Activated gamma-delta T cell treated with Interleukin-2 at 50 U/mL for 16 hours (primary cell): ENCODE results near the gene IFNA17.
"Not testable (repeated sequence)": the region's sequence is repeated elsewhere in the genome, so short reads cannot be mapped to it uniquely, and the experiment has no call there.

ENCODE experiments used
- DNase-seq: peaks from one replicate; pipeline ENCODE4 v3.0.0-alpha.2; 2020

Gene IFNA17

DNA sequence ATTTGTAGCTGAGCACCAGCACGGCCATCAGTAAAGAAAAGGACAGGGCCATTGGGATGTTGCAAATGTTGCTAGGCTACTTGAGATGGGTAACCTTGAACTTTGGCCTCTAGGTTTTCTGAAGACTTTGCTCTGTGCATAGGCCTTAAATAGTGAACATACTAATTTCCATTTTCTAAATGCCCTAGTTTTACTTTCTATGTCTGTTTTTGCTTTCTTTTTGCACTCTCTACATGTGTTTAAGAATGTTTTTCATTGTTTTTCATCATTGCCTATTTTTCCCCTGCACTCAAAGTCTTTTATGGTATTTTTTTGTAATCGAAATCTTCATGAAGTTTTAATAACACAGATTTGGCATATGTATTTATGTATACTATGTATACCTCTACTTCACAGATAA lies at the start of gene IFNA17:
TSS of gene IFNA17 (minus strand) at position 101 of the 400 bp plus-strand sequence. CDS start at position 52, 49 bp downstream.
- DNase-seq = no peak

- DNase-seq = no peak
These were observed 40.3 kb upstream of the IFNA17 start for GRCh38 chr9:21268347-21268657.

DNA sequence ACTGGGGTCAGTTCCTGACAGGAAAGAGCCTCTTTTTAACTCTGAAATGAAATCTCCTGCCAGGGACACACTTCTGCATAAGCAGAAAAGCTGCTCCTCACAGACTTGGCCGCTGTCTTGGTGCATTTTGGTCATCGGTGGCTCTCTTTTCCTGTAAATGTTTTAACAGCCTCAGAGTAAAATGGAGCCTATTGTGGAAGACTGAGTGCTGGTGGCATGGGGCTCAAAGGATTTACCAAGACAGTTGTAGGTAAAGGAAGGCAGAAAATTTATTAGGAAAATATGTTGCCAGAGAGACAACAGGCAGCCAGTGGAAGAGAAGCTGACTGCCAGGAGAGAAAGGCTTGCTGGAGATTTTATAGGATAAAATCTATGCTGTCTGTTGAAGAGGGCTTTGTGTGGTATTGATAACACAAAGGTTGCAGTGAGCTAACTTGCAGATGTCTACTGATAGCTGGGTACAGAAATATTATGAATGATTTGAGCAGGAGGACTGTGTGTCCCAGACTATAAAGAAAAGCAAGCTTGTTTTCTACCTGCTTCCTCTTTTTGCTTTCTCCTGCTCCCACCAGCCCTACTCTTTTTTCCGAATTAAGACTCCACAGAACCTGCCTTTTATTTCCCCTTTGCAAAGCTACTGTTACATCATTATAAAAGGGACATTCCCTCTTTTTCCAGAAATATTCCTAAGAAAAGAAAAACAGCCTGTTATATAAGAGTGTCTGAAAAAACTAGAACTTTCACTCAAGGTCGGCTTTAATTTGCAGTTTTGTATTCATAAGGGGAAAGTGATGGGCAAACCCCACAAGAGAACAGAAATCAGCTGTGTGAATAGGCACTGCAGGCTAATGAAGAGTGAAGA lies 39.7 kb upstream of the IFNA17 start:
- no peak for DNase-seq

DNA sequence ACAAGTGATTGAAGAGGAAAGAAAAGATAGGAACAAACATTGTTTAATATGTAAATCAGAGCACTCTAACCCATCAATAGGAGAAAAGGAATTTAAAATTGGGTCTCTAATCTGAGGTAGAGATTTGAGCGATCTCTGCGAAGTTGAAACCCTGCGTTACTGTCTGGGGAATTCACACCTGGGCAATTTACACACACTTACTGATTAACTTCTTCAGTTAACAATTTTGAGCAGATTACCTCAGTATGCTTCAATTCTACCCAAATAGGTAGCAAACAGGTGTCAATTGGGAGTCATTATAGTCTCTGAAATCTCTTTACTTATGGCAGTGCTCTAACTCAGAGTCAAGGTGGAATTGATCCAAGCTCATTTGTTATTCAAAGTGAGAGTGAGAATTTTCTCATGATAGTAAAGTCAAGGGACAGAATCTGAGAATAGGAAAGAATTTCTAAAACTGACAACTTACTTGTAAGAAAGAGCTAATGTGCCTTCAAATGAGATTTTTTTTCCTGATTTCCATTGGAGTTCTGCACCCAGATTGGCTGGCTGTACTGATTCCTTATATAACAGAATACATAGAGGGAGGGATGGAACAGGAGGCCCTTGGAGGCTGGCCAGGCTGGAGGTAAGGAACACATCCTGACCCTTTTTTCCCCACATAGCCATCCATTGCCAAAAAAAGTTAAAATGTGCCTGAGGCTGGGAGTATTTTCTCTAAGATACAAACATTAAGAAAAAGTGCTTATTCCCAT lies 38.9 kb upstream of the IFNA17 start:
- no peak for DNase-seq

DNA sequence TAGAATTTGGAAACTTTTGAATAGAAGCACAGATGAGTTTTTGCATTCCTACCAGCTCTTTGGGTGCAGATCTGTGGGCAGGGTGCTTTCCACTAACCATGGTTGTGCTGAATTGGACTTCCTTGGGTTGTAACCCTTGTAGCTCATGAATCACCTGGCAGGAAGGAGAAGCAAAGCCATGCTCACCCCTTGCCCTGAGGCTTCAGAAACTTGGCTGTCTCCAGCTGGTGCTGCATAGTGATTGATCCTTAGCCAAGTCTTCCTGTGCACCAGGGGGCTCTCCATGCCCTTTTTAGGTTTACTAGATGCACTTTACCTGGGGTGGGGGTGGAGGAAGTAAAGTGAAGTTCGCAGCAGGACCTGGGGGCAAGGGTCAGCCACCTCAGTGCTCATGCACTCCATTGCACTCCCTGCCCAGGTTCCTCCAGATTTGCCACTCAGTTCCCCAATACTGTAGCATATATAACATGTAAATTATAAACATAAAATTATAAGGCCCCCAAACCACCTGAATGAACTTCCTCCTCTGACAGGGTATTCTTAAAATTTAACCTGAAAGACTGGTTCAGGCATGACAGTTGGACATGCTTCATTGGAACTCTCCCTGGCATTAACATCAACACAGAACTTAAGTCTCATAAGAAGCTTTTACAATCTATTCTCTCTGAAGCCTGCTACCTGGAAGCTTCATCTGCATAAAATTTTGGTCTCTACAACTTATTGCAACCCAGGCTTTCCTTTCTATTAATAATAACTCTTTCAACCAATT lies 37.6 kb upstream of the IFNA17 start:
- no peak for DNase-seq

DNA sequence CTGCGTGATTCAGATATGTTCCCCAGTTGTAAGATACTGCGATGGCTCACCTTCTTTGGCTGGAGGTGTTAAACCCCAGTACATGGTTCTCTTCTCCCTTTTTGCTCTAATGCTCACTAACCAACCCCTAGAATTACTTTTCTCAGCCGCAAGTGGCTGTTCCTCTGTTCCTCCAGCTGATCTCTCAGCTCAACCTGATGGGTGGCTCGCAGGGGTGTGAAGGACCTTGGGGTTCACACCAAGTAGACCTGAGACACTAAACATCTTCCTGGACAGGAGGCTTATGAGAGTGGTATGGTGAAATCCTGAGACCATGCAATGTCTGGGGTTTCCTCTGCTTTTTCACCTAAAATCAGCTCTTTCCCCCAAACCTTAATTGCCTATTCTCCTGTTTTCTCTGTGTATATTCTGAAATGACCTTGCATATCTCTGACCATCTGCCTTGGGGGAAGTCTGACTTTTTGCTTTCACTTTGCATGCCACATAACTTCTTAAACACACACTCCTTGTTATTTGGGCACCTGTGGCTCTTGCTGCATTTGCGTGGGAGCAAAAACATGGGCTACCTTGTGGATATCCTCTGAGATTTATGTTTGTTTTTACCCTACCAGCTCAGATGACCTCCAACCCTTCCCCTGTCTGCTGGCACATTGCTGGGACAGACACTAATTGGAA lies 27.7 kb upstream of the IFNA17 start:
- DNase-seq = no peak

- no peak for DNase-seq
These were observed 24.9 kb upstream of the IFNA17 start for GRCh38 chr9:21252721-21253547.

GRCh38 chr9:21251638-21252037 lies 23.6 kb upstream of the IFNA17 start:
- DNase-seq = no peak

GRCh38 chr9:21251190-21251589 lies 23.2 kb upstream of the IFNA17 start:
- DNase-seq = no peak

DNA sequence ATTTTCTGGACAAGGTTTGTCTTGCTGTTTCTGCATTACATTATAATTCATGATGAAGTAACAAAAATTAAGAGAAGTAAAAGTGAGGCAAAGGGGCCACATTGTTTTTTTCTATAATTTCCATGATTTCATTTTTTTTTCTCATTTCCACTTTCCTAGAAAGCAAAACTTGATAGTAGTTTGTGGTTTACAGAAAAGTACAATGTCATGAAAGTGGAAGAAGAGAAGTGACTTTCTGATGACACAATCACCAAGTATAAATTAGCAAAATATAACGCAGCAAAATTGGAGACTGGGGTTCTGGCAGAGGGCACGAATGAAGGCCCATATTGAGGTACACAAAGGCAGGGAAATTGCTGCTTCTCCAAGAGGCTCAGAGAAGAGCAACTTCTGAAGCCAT lies 16.8 kb upstream of the IFNA17 start:
- DNase-seq = no peak

DNA sequence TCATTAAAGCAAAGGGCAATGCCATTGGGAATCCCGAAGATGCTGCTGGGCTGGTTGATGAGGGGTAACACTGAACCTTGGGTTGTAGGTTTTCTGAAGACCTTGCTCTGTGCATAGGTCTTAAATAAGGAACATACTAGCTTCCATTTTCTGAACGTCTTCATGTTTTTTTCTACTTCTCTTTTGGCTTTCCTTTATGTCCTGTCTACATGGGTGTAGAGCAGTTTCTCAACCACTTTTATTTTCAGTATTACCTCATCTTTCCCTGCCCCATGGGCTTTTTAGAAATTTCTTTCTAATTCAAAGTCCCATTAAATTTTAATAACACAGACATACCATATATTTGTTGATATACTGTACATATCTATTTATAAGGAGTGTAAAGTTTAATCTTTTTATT lies 11.9 kb upstream of the IFNA17 start, which contains the start of gene IFNA14:
TSS of gene IFNA14 (minus strand) at position 95 of the 400 bp plus-strand sequence. CDS start at position 25, 70 bp downstream.
- no peak for DNase-seq

- DNase-seq = not testable (repeated sequence)
These were observed 8.3 kb upstream of the IFNA17 start for GRCh38 chr9:21236360-21236714.

GRCh38 chr9:21235468-21236359 lies 7.7 kb upstream of the IFNA17 start:
- DNase-seq = not testable (repeated sequence)

GRCh38 chr9:21234153-21234687 lies 6.2 kb upstream of the IFNA17 start:
- no peak for DNase-seq

DNA sequence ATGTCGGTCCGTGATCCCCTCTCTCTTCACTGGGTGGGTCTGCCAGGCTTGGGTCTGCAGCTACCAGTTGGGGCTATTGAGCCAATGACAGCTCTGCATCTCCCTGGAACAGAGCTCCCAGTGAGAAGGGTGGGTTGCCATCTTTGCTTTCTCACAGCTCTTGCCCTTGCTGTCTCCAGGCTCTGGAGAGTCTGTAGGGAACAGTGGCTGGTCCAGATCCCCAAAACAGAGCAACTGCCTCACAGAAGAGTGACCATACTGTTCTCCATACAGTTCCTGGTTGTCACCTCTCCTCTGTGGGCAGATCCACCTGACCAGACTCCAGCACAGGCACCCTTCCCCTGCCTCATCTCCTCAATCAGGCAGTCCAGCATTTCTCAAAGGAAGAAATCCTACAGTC lies 5.2 kb upstream of the IFNA17 start:
- DNase-seq = no peak

DNA sequence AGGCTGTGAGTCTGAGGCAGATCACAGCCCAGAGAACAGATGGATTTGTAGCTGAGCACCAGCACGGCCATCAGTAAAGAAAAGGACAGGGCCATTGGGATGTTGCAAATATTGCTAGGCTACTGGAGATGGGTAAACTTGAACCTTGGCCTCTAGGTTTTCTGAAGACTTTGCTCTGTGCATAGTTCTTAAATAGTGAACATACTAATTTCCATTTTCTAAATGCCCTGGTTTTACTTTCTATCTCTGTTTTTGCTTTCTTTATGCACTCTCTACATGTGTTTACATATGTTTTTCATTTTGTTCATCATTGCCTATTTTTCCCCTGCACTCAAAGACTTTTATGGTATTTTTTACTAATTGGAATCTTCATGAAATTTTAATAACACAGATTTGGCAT lies 10.8 kb downstream of the IFNA17 start, which contains the start of gene IFNA16:
TSS of gene IFNA16 (minus strand) at position 101 of the 400 bp plus-strand sequence. CDS start at position 95, 6 bp downstream.
- DNase-seq = not testable (repeated sequence)

DNA sequence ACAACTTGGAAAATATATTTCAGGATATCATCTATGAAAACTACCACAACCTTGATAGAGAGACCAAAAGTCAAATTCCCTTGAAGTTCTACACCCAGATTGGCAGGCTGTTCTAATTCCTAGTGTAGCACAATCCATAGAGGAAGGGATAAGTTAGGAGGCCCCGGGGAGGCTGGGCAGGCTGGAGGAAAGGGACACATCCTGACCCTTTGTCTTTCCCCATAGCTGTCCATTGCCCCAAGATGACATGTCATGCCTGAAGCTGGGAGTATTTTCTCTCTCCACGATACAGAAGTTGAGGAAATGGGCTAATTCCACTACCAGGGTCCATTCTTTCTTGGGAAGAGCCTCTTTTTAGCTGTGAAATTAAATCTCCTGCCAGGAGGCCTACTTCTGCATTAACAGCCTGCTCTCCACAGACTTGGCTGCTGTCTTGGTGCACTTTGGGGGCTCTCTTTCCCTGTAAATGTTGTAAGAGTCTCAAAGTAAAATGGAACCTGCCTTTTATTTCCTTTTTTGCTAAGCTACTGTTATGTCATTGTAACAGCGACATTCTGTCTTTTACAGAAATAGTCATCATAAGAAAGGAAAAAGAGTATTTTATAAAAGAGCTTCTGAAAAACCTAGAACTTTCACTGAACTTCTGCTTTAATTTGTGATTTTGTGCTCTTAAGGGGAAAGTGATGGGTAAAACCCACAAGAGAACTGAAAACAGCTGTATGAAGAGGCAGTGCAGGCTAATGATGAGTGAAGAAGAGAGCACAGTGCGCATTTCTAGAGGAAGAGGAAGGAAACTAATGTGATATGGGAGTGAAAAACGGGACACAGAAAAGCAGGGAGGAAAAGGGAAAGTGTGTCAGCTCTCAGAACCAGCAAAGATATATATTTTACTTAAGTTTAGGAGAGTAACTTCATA lies 14.4 kb downstream of the IFNA17 start:
- DNase-seq = not testable (repeated sequence)

DNA sequence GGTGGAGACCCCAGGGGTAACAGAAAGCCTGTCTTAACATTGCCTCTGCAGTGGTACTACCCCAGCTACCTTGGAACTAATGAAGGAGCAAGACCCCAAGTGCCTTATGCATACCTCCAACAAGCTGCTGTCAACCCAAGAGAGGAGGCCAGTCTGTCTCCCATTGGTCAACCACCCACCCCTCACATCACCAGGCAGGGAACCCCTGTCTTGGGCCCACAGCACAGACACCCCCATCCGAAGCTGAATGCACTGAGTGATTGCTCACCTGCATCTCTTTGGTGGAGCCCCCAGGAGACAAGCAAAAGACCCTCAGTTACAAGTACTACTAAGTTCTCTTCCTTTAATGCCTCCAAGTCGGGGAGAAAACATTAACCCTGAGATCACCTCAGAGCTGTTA lies 15.9 kb downstream of the IFNA17 start:
- not testable (repeated sequence) for DNase-seq

DNA sequence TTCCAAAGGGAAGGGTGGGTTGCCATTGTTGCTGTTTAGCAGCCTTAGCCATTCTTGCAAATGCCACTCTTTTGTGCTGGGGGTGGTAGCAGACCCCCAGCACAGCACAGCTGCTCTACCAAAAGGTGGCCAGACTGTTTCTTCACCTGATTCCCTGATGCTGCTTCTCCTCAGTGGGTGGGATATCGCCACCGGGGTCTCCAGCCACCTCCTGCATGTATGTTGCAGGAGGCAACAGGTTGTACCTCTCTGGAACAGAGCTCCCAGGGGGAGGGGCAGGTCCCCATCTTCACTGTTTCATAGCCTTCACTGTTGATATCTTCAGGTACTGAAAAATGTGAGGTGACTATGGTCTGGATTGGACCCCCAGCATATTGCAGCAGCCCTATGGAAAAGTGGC lies 17.2 kb downstream of the IFNA17 start:
- not testable (repeated sequence) for DNase-seq
